GM12891 (cell line): Measurements from ENCODE around the gene CIDEC.

Experiments used
- POLR2A ChIP-seq: IDR thresholded peaks from 2 replicates; pipeline ENCODE4 v1.6.1; 2011; ENCODE audit warnings: low read depth, low read length, control low read depth
- POLR2AphosphoS5 ChIP-seq: IDR thresholded peaks from 2 replicates; pipeline ENCODE4 v1.6.1; 2011; ENCODE audit warnings: low read depth, low read length, control low read depth
- TAF1 ChIP-seq: IDR thresholded peaks from 2 replicates; pipeline ENCODE4 v1.6.1; 2011; ENCODE audit warnings: low read depth, low read length, control low read depth

DNA sequence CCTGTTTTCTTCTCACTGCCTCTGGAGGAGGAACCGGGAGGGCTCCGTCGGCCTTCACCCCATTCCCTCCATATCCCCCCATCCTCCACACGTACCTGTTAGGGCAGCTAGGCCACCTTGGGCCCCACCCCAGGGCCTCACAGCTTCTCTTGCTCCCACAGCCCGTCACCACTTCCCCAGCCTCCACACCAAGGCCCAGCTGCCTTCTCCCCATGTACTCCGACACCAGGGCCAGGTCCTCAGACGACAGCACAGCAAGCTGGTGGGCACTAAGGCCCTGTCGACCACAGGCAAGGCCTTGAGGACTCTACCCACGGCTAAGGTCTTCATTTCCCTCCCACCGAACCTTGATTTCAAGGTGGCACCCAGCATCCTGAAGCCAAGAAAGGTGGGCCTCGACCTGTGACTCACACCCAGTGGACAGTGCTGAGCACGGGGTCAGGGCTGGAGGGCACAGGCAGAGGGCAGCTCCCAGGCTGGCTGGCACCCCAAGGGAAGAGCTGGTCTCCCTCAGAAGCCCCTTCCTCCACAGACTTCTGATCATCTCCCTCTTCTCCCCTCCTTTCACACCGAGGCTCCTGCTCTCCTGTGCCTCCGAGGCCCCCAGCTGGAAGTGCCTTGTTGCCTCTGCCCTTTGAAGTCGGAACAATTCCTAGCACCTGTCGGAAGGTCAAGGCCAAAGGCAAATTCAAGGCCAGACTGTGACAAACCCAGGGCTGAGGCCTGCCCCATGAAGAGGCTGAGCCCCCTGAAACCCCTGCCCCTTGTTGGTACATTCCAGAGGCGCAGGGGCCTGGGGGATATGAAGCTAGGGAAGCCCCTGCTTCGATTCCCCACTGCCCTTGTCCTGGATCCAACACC lies 45.3 kb downstream of the CIDEC start:
- TF ChIP-seq POLR2A = no peak
- TF ChIP-seq TAF1 = no peak
- no peak for TF ChIP-seq POLR2AphosphoS5
